Myometrial cell (primary cell): Measurements from ENCODE around the gene DNAH2. TPM values are rescaled to one million over a fixed set of nuclear protein-coding genes. Genes with fewer than 3 reads are reported as not detected.

Source experiments
- total RNA-seq: library from RNA; depleted of rRNA; stranded (reverse); fragments of >200 nt; gene quantifications from 2 replicates; pipeline ENCODE4 v1.2.3, GENCODE V29; 2015

Gene DNAH2
- 0.18 and 0.29 TPM in 2 replicates for total RNA-seq

GRCh38 chr17:7716901-7717755 lies at the start of gene DNAH2:
Gene DNAH2 (plus strand): TSS chr17:7717744. CDS start chr17:7719735, 1,991 bp downstream.

GRCh38 chr17:7687072-7687907 lies 30.3 kb upstream of the DNAH2 start, which contains the start of gene TP53:
Gene TP53 (minus strand): TSS chr17:7687490. CDS start chr17:7676594, 10,896 bp downstream.

DNA sequence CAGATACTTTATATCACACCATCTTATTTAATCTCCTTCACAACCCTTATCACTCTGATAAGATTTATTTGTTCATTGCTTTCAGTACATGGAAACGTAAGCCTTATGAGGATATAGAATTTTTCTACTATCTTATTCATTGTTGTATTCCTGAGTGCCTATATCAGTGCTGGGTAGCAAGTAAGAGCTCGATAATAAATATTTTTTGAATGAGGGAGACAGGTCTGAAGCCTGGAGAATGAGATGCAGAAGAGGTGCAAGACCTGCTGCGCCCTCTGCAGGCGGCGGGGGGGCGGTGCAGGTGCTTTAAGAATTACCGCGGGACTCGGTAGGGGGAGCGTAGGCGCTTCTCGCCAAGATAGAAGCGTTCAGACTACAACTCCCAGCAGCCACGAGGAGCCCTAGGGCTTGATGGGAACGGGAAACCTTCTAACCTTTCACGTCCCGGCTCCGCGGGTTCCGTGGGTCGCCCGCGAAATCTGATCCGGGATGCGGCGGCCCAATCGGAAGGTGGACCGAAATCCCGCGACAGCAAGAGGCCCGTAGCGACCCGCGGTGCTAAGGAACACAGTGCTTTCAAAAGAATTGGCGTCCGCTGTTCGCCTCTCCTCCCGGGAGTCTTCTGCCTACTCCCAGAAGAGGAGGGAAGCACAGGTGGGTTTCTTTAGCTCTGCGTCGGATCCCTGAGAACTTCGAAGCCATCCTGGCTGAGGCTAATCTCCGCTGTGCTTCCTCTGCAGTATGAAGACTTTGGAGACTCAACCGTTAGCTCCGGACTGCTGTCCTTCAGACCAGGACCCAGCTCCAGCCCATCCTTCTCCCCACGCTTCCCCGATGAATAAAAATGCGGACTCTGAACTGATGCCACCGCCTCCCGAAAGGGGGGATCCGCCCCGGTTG lies 29.4 kb upstream of the DNAH2 start, which contains the start of gene WRAP53:
WRAP53 (plus strand) TSS at position 570 of the 900 bp plus-strand sequence; CDS start at position 742, 172 bp downstream.

DNA sequence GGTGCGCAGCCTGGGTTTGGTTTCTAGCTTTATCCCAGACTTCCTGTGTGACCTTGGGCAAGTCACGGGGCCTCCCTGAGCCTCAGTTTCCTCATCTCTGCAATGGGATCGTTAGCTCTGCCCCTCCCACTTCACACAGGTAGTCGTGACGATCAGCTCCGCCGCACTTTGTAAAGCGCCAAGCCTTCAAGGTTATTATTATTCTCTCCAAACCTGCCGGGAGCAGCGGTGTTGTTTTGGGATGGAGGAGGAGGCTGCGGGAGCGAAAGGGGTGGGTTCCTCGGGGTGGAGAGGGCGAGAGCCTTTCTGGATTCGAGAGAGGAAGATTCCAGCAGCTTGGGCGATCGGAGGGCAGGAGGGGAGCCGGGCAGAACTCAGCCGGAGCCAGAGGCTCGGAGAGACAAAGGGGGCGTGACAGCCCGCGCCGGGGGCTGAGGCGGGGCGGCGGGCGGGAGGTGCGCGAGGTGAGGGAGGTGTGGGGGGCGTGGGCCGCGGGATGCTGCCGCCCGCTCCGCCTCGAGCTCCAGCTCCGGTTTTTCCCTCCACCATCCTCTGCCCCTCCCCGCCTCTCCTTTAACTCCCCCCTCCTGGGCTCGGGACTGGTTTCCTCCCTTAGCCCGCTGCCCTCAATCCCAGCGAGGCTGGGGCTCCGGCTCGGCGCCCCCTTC lies 12.8 kb upstream of the DNAH2 start, which contains the start of gene EFNB3:
EFNB3 (plus strand) TSS at position 602 of the 668 bp plus-strand sequence. CDS start 397 bp downstream, outside the sequence.

DNA sequence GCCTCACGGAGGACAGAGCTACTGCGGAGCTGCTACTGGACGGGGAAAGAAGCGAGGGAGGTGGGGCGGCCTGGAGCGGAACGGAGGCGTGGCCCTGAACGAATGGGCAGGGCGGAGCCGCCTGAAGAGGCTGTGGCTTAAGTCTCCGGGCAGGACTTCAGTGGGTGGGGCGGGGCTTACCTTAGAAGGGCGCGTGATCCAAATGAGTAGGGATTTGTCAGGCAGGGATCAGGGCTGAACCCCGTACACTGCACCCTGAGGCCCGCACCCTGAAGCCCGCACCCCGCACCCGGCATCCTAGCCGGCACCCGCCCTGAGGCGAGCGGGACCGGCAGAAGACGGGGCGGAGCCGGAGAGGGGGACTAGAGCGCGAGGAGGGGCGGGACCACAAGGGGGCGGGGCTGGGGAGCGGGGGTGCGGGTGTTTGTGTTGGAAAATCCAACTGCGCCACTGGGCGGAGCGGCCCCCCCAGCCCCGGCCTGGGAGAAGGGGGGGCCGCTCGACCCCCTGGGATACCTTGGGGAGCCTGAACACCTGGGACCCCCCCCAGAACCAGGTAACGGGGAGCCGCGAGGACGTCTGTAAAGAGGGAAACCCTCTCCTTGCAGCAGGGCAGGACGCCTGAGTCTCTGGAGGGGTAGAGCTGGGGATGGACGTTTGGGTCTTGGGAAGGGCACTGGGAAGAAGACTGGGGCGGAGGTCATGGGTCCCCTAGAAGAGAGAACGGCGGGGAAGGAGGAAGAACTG lies 116.4 kb downstream of the DNAH2 start, which contains the start of gene KDM6B:
KDM6B (plus strand) TSS at position 423 of the 747 bp plus-strand sequence. CDS start 11,338 bp downstream, outside the sequence.

DNA sequence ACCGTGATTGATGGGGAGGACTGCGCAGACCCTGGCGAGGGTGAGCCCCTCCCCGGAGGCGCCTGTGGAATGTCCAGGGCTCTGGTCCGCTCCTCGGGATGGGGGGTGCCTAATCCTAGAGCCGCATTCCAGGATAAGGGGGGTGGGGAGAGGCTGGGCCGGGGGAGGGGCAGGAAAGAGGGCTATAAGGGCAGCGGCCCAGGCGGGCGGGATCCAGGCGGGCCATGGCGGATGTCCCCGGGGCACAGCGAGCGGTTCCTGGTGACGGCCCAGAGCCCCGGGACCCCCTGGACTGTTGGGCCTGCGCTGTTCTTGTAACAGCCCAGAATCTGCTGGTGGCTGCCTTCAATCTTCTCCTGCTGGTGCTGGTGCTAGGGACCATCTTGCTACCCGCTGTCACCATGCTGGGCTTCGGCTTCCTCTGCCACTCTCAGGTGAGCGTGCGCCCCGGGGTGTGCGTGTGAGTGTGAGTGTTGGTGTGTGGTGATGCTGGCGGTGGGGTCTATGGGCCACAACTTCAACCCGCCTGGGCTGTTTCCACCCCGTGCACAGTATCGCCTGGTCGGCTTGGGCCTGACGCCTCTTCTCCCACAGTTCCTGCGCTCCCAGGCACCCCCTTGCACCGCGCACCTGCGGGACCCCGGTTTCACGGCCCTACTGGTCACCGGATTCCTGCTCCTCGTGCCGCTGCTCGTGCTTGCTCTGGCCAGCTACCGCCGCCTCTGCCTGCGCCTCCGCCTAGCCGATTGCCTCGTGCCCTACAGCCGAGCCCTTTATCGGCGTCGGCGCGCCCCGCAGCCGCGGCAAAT lies 137.5 kb downstream of the DNAH2 start, which contains the start of gene TMEM88:
TMEM88 (plus strand) TSS at position 216 of the 809 bp plus-strand sequence; CDS start at position 225, 9 bp downstream.

GRCh38 chr17:7856811-7857712 lies 139.5 kb downstream of the DNAH2 start, which contains the start of gene NAA38:
Gene NAA38 (minus strand): TSS chr17:7857559. CDS start chr17:7857463, 96 bp downstream.

DNA sequence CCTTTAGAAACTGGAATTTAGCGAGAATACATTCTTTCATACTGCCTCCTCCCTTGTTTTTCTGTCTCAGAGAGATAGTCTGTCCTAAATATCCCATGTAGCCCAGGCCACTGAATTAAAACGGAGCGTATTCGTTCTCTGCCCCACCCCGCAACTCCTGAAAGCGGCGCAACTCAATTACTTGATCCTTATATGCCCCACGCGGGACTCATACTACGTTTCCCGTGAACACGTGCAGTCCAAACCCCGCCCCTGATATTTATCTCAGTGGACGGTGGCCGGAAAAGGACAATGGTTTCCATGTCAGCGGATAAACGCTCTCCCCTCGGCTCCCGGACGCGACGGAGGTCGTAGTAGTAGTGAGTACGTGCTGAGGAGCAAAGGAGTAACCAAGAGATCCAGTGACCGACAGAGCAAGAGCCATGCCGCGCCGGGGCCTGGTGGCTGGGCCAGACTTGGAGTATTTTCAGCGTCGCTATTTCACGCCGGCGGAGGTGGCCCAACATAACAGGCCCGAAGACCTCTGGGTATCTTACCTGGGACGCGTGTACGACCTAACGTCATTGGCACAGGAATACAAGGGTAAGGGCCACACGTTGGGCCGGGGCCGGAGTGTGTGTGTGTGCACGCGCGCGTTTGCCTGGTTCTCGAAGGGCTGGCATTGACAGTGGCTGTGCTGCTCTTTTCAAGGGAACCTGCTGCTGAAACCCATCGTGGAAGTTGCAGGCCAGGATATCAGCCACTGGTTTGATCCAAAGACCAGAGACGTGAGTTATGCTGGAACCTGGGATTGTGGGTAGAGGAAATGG lies 140.4 kb downstream of the DNAH2 start, which contains the start of gene CYB5D1:
CYB5D1 (plus strand) TSS at position 291 of the 809 bp plus-strand sequence; CDS start at position 423, 132 bp downstream.

Other genes with a start within 250 kb of the DNAH2 start
- 23.2 and 24.2 TPM in 2 replicates for gene ZBTB4, start 238.1 kb upstream of the DNAH2 start, total RNA-seq
- not detected in 2 replicates for gene SLC35G6, start 236.3 kb upstream of the DNAH2 start, total RNA-seq
- 44.7 and 56.2 TPM in 2 replicates for gene POLR2A, start 233.4 kb upstream of the DNAH2 start, total RNA-seq
- 30.6 and 36.5 TPM in 2 replicates for gene TNFSF12, start 168.7 kb upstream of the DNAH2 start, total RNA-seq
- 0.53 and 6.1 TPM in 2 replicates for gene TNFSF13, start 159.0 kb upstream of the DNAH2 start, total RNA-seq
- 71.2 and 76.1 TPM in 2 replicates for gene SENP3, start 155.8 kb upstream of the DNAH2 start, total RNA-seq
- gene CD68, start 138.1 kb upstream of the DNAH2 start, total RNA-seq = 47.6 and 49.6 TPM in 2 replicates
- gene MPDU1, start 133.9 kb upstream of the DNAH2 start, total RNA-seq = 280 and 394 TPM in 2 replicates
- 2.5 TPM in 1 of 2 replicates, not detected in the other for gene SOX15, start 127.7 kb upstream of the DNAH2 start, total RNA-seq
- 38.8 and 64.9 TPM in 2 replicates for gene FXR2, start 102.8 kb upstream of the DNAH2 start, total RNA-seq
- gene SAT2, start 89.9 kb upstream of the DNAH2 start, total RNA-seq = 43.4 and 46.1 TPM in 2 replicates
- gene SHBG, start 87.6 kb upstream of the DNAH2 start, total RNA-seq = 11.8 TPM in 1 of 2 replicates, not detected in the other
- gene ATP1B2, start 66.8 kb upstream of the DNAH2 start, total RNA-seq = not detected in 2 replicates
- gene TP53, start 30.3 kb upstream of the DNAH2 start, total RNA-seq = 33.0 and 41.8 TPM in 2 replicates
- 16.7 and 18.8 TPM in 2 replicates for gene WRAP53, start 29.3 kb upstream of the DNAH2 start, total RNA-seq
- gene EFNB3, start 12.5 kb upstream of the DNAH2 start, total RNA-seq = 0.18 TPM in 1 of 2 replicates, not detected in the other
- gene KDM6B, start 116.5 kb downstream of the DNAH2 start, total RNA-seq = 0.86 and 0.89 TPM in 2 replicates
- 0.18 TPM in 1 of 2 replicates, not detected in the other for gene TMEM88, start 137.3 kb downstream of the DNAH2 start, total RNA-seq
- gene NAA38, start 139.8 kb downstream of the DNAH2 start, total RNA-seq = 118 and 152 TPM in 2 replicates
- gene CYB5D1, start 140.3 kb downstream of the DNAH2 start, total RNA-seq = 4.3 and 11.3 TPM in 2 replicates
- 76.4 and 84.2 TPM in 2 replicates for gene CHD3, start 171.0 kb downstream of the DNAH2 start, total RNA-seq
- gene RNF227, start 198.5 kb downstream of the DNAH2 start, total RNA-seq = 3.5 and 29.2 TPM in 2 replicates
- gene KCNAB3, start 212.1 kb downstream of the DNAH2 start, total RNA-seq = 0.58 and 1.2 TPM in 2 replicates
- 68.6 and 81.5 TPM in 2 replicates for gene TRAPPC1, start 214.2 kb downstream of the DNAH2 start, total RNA-seq
- gene CNTROB, start 214.5 kb downstream of the DNAH2 start, total RNA-seq = 30.3 and 35.7 TPM in 2 replicates